ENCODE results near the gene CETP.

Gene CETP

GRCh38 chr16:56964243-56965148 is 2.7 kb downstream of the CETP start:
- TF ChIP-seq YY1 (IDR thresholded peaks at IDR 0.05; ENCODE audit: insufficient read depth, insufficient read length): no peak
- no peak for TF ChIP-seq ZNF274 (IDR thresholded peaks at IDR 0.05; ENCODE audit: low read depth, low read length)
- no peak for TF ChIP-seq SUZ12 (IDR thresholded peaks at IDR 0.05; ENCODE audit: extremely low read depth, insufficient read depth, insufficient read length)
- H3K4me3 ChIP-seq (ENCODE audit: insufficient read length, low read depth): no peak overlapping the region
- H3K9ac ChIP-seq (ENCODE audit: insufficient read length, low read depth): no peak overlapping the region
- H3K27me3 ChIP-seq (ENCODE audit: insufficient read depth, insufficient read length): no peaks in the 10 kb centered on the region
- H3K36me3 ChIP-seq (ENCODE audit: insufficient read depth, insufficient read length, low read length): no peaks in the 10 kb centered on the region
- peak; percentile 92 for DNase-seq (ENCODE audit: low read depth, low spot score)
- no peaks in the 10 kb centered on the region for H3K9me3 ChIP-seq (ENCODE audit: insufficient read depth, low read length)
- peaks cover 3% of the 10 kb centered on the region for H3K4me1 ChIP-seq (ENCODE audit: insufficient read depth, insufficient read length)

GRCh38 chr16:56965149-56966092 is 3.7 kb downstream of the CETP start:
- no peak for TF ChIP-seq YY1 (IDR thresholded peaks at IDR 0.05; ENCODE audit: insufficient read depth, insufficient read length)
- TF ChIP-seq ZNF274 (IDR thresholded peaks at IDR 0.05; ENCODE audit: low read depth, low read length): no peak
- TF ChIP-seq SUZ12 (IDR thresholded peaks at IDR 0.05; ENCODE audit: extremely low read depth, insufficient read depth, insufficient read length): no peak
- H3K4me1 ChIP-seq (ENCODE audit: insufficient read depth, insufficient read length): peaks cover 3% of the 10 kb centered on the region
- no peaks in the 10 kb centered on the region for H3K9me3 ChIP-seq (ENCODE audit: insufficient read depth, low read length)
- DNase-seq (ENCODE audit: low read depth, low spot score): no peak
- no peak overlapping the region for H3K4me3 ChIP-seq (ENCODE audit: insufficient read length, low read depth)
- no peak overlapping the region for H3K9ac ChIP-seq (ENCODE audit: insufficient read length, low read depth)
- no peaks in the 10 kb centered on the region for H3K36me3 ChIP-seq (ENCODE audit: insufficient read depth, insufficient read length, low read length)
- H3K27me3 ChIP-seq (ENCODE audit: insufficient read depth, insufficient read length): no peaks in the 10 kb centered on the region

DNA sequence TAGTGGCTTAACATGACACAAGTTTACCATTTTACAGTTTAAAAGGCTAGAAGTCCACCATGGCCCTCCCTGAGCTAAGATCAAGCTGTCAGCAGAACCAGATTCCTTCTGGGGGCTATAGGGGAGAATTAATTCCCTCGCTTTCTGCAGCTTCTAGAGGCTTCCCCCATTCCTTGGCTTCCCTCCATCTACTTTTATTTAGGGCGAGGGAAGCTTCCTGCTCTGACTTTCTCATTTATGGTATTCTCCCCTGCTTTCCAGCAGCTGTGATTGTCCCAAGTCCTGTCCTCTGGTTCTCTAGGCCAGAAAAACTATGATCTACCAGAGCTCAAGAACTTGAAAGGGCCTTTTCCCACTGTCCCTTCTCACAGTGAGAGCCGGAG is 4.3 kb downstream of the CETP start:
- H3K36me3 ChIP-seq (ENCODE audit: insufficient read depth, insufficient read length, low read length): no peaks in the 10 kb centered on the region
- H3K9me3 ChIP-seq (ENCODE audit: insufficient read depth, low read length): no peaks in the 10 kb centered on the region
- H3K4me1 ChIP-seq (ENCODE audit: insufficient read depth, insufficient read length): peaks cover 3% of the 10 kb centered on the region
- H3K27me3 ChIP-seq (ENCODE audit: insufficient read depth, insufficient read length): no peaks in the 10 kb centered on the region
- TF ChIP-seq SUZ12 (IDR thresholded peaks at IDR 0.05; ENCODE audit: extremely low read depth, insufficient read depth, insufficient read length) (no peak), YY1 (IDR thresholded peaks at IDR 0.05; ENCODE audit: insufficient read depth, insufficient read length) (no peak), ZNF274 (IDR thresholded peaks at IDR 0.05; ENCODE audit: low read depth, low read length) (no peak)
- DNase-seq (ENCODE audit: low read depth, low spot score): no peak
- no peak overlapping the region for H3K4me3 ChIP-seq (ENCODE audit: insufficient read length, low read depth)
- H3K9ac ChIP-seq (ENCODE audit: insufficient read length, low read depth): no peak overlapping the region

DNA sequence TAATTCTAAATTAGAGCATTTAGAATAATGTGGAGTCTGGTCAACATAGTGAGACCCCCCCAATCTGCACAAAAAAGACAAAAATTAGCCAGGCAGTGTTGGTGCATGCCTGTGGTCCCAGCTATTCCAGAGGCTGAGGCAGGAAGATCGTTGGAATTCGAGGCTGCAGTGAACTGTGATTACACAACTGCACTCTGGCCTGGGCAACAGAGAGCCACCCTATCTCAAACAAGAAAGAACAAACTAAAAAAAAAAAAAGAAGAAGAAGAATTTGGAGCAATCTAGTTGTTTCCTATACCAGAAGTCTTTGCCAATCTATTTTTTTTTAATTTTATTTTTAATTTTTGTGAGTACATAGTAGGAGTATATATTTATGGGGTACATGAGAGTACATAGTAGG is 6.0 kb downstream of the CETP start:
- Histone ChIP-seq H3K9me3 (ENCODE audit: insufficient read depth, low read length) (no peaks in the 10 kb centered on the region), H3K9ac (ENCODE audit: insufficient read length, low read depth) (no peak overlapping the region), H3K4me3 (ENCODE audit: insufficient read length, low read depth) (no peak overlapping the region), H3K36me3 (ENCODE audit: insufficient read depth, insufficient read length, low read length) (no peaks in the 10 kb centered on the region), H3K4me1 (ENCODE audit: insufficient read depth, insufficient read length) (peaks cover 3% of the 10 kb centered on the region), H3K27me3 (ENCODE audit: insufficient read depth, insufficient read length) (no peaks in the 10 kb centered on the region)
- TF ChIP-seq SUZ12 (IDR thresholded peaks at IDR 0.05; ENCODE audit: extremely low read depth, insufficient read depth, insufficient read length) (no peak), YY1 (IDR thresholded peaks at IDR 0.05; ENCODE audit: insufficient read depth, insufficient read length) (no peak), ZNF274 (IDR thresholded peaks at IDR 0.05; ENCODE audit: low read depth, low read length) (no peak)
- DNase-seq (ENCODE audit: low read depth, low spot score): no peak

DNA sequence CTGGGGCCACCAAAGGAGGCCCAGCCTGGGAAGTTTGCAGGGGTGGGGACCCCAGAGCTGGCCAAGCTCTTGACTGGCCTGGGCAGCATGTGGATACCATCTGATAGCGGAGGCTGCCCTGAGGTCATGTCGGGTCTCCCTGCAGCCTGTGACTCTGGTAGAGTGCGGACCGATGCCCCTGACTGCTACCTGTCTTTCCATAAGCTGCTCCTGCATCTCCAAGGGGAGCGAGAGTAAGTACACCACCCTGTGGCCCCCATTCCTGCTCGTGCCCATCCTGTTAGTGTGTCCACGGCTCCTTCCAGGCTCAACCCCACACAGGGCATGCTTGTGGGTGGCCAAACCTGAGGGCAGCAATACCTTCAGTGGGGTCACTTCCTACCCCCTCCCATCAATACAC is 8.0 kb downstream of the CETP start:
- DNase-seq (ENCODE audit: low read depth, low spot score): no peak
- Histone ChIP-seq H3K27me3 (ENCODE audit: insufficient read depth, insufficient read length) (no peaks in the 10 kb centered on the region), H3K9ac (ENCODE audit: insufficient read length, low read depth) (no peak overlapping the region), H3K9me3 (ENCODE audit: insufficient read depth, low read length) (no peaks in the 10 kb centered on the region), H3K4me1 (ENCODE audit: insufficient read depth, insufficient read length) (peaks cover 3% of the 10 kb centered on the region), H3K4me3 (ENCODE audit: insufficient read length, low read depth) (no peak overlapping the region), H3K36me3 (ENCODE audit: insufficient read depth, insufficient read length, low read length) (no peaks in the 10 kb centered on the region)
- no peak for TF ChIP-seq ZNF274 (IDR thresholded peaks at IDR 0.05; ENCODE audit: low read depth, low read length)
- TF ChIP-seq YY1 (IDR thresholded peaks at IDR 0.05; ENCODE audit: insufficient read depth, insufficient read length): no peak
- TF ChIP-seq SUZ12 (IDR thresholded peaks at IDR 0.05; ENCODE audit: extremely low read depth, insufficient read depth, insufficient read length): no peak

DNA sequence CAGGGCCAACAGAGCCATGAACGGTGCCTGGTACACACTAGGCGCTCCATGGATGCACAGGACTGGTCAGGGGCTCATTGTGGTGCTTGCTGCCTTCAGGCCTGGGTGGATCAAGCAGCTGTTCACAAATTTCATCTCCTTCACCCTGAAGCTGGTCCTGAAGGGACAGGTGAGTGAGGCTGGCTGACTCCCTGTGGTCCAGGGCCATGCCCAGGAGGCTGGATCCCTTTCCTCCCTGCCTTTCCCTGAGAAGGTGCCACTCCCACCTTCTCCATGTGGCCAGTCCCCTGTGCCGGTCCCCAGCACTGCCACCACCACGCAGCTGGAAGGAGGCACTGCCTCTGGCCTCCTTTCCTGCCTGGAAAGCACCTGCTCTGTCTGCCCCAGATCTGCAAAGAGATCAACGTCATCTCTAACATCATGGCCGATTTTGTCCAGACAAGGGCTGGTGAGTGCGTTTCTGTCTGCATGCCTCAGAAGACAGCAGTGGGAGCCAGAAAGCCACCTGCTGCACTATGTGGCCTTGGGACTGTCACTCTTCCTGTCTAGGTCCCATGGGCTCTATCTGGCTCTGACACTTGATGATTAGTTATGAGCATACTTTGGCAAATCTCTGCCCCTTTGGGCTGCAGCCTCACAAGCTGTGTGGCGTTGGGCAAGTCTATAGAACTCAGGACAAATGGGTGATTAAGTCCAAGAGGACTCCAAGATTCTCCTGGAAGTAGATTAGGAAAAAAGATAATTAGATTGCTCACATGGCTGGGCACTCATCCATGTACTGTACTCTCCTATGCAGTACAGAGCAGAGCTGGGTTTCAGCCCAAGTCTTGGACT is 9.4 kb downstream of the CETP start:
- Histone ChIP-seq H3K4me3 (ENCODE audit: insufficient read length, low read depth) (no peak overlapping the region), H3K36me3 (ENCODE audit: insufficient read depth, insufficient read length, low read length) (no peaks in the 10 kb centered on the region), H3K4me1 (ENCODE audit: insufficient read depth, insufficient read length) (no peaks in the 10 kb centered on the region), H3K27me3 (ENCODE audit: insufficient read depth, insufficient read length) (no peaks in the 10 kb centered on the region), H3K9ac (ENCODE audit: insufficient read length, low read depth) (peak overlapping the region; percentile 8), H3K9me3 (ENCODE audit: insufficient read depth, low read length) (no peaks in the 10 kb centered on the region)
- TF ChIP-seq SUZ12 (IDR thresholded peaks at IDR 0.05; ENCODE audit: extremely low read depth, insufficient read depth, insufficient read length): no peak
- no peak for TF ChIP-seq ZNF274 (IDR thresholded peaks at IDR 0.05; ENCODE audit: low read depth, low read length)
- TF ChIP-seq YY1 (IDR thresholded peaks at IDR 0.05; ENCODE audit: insufficient read depth, insufficient read length): no peak
- no peak for DNase-seq (ENCODE audit: low read depth, low spot score)

Data from NT2/D1 (cell line).